Loucy (cell line): ENCODE data around the gene MT1B.
A peak's percentile ranks its signal among the peaks of the same experiment; 100 is the strongest.

Experiments
- H2AFZ ChIP-seq: fragments of 200-600 bp; sonication (generic); 2 replicates; pipeline ENCODE4 v1.6.0; 2016; ENCODE audit warnings: antibody characterized with exemption, mild to moderate bottlenecking, low read length, moderate library complexity
- H3F3A ChIP-seq: fragments of 200-600 bp; 2 replicates; pipeline ENCODE4 v1.6.0; 2016; ENCODE audit warnings: antibody characterized with exemption, low read depth, mild to moderate bottlenecking
- H3K27me3 ChIP-seq: fragments of 200-600 bp; sonication (generic); 2 replicates; pipeline ENCODE4 v1.6.1; 2014; ENCODE audit warnings: low read length, mild to moderate bottlenecking; ENCODE audit not compliant: insufficient read depth, poor library complexity, severe bottlenecking
- H3K36me3 ChIP-seq: fragments of 200-600 bp; sonication (generic); 2 replicates; pipeline ENCODE4 v1.6.1; 2016; ENCODE audit warnings: low read length; ENCODE audit not compliant: insufficient read depth
- H3K4me1 ChIP-seq: fragments of 200-600 bp; sonication (generic); 2 replicates; pipeline ENCODE4 v1.5.1; 2014; ENCODE audit warnings: low read length, mild to moderate bottlenecking; ENCODE audit not compliant: insufficient read depth, poor library complexity, severe bottlenecking
- H3K4me2 ChIP-seq: fragments of 200-600 bp; sonication (generic); 2 replicates; pipeline ENCODE4 v1.6.0; 2014; ENCODE audit warnings: antibody characterized with exemption, low read length, low read depth, mild to moderate bottlenecking; ENCODE audit not compliant: poor library complexity, severe bottlenecking
- H3K4me3 ChIP-seq: fragments of 200-600 bp; sonication (generic); 2 replicates; pipeline ENCODE4 v1.5.1; 2014; ENCODE audit warnings: low read length, mild to moderate bottlenecking, mixed read lengths; ENCODE audit not compliant: poor library complexity, severe bottlenecking
- H3K79me2 ChIP-seq: fragments of 200-600 bp; sonication (generic); 2 replicates; pipeline ENCODE4 v1.6.1; 2014; ENCODE audit warnings: low read length; ENCODE audit not compliant: insufficient read depth
- H3K9ac ChIP-seq: fragments of 200-600 bp; sonication (generic); 2 replicates; pipeline ENCODE4 v1.6.0; 2014; ENCODE audit warnings: mild to moderate bottlenecking, low read depth, low read length, moderate library complexity; ENCODE audit not compliant: poor library complexity, severe bottlenecking
- H3K9me2 ChIP-seq: fragments of 200-600 bp; sonication (generic); replicated peaks from 2 replicates; pipeline ENCODE4 v1.6.1; 2016; ENCODE audit warnings: low read depth, low read length, mixed read lengths
- H3K9me3 ChIP-seq: fragments of 200-600 bp; sonication (generic); 2 replicates; pipeline ENCODE4 v1.6.1; 2014; ENCODE audit warnings: mild to moderate bottlenecking, antibody characterized with exemption, low read length, low read depth; ENCODE audit not compliant: insufficient read depth
- H4K20me1 ChIP-seq: fragments of 200-600 bp; sonication (generic); 2 replicates; pipeline ENCODE4 v1.6.0; 2014; ENCODE audit warnings: antibody characterized with exemption, low read length, mild to moderate bottlenecking; ENCODE audit not compliant: insufficient read depth, poor library complexity, severe bottlenecking
- CTCF ChIP-seq: fragments of 200-600 bp; sonication (generic); conservative IDR thresholded peaks from 2 replicates; pipeline ENCODE4 v1.5.1; 2014; ENCODE audit warnings: mild to moderate bottlenecking, antibody characterized with exemption, low read length
- EZH2phosphoT487 ChIP-seq: fragments of 200-600 bp; IDR thresholded peaks from 2 replicates; pipeline ENCODE4 v1.6.1; 2018; ENCODE audit warnings: antibody characterized with exemption, mild to moderate bottlenecking, moderate library complexity, borderline replicate concordance

The MT1B gene

GRCh38 chr16:56657555-56658326 lies 6.1 kb downstream of the MT1B start, which contains the start of gene MT1F:
TSS of gene MT1F (plus strand) at chr16:56657959. CDS start at chr16:56658059, 100 bp downstream.
- Histone ChIP-seq H3F3A (no peaks in the 10 kb centered on the region), H3K4me2 (peak within 1 kb of the TSS; percentile 86), H3K4me1 (peaks cover 11% of the 10 kb centered on the region), H3K9me3 (no peaks in the 10 kb centered on the region), H3K27me3 (no peaks in the 10 kb centered on the region), H3K9ac (peak within 1 kb of the TSS; percentile 57), H4K20me1 (no peaks in the 10 kb centered on the region), H3K36me3 (no peaks in the 10 kb centered on the region), H3K9me2 (no peaks in the 10 kb centered on the region), H3K4me3 (peak within 1 kb of the TSS; percentile 78), H2AFZ (peak within 1 kb of the TSS; percentile 95), H3K79me2 (no peaks in the 10 kb centered on the region)
- no peak for TF ChIP-seq EZH2phosphoT487
- no peak for TF ChIP-seq CTCF

- no peaks in the 10 kb centered on the region for H3K79me2 ChIP-seq
- no peaks in the 10 kb centered on the region for H3K27me3 ChIP-seq
- H3K4me3 ChIP-seq = peak overlapping the region; percentile 78
- peaks cover 11% of the 10 kb centered on the region for H3K4me1 ChIP-seq
- H3K9me2 ChIP-seq = no peaks in the 10 kb centered on the region
- no peak for TF ChIP-seq EZH2phosphoT487
- TF ChIP-seq CTCF = no peak
- no peaks in the 10 kb centered on the region for H3K36me3 ChIP-seq
- peak overlapping the region; percentile 95 for H2AFZ ChIP-seq
- peak overlapping the region; percentile 57 for H3K9ac ChIP-seq
- no peaks in the 10 kb centered on the region for H3F3A ChIP-seq
- H3K9me3 ChIP-seq = no peaks in the 10 kb centered on the region
- no peaks in the 10 kb centered on the region for H4K20me1 ChIP-seq
- peak overlapping the region; percentile 86 for H3K4me2 ChIP-seq
These were observed 6.7 kb downstream of the MT1B start for GRCh38 chr16:56658327-56658875.

- no peak for TF ChIP-seq CTCF
- no peak for TF ChIP-seq EZH2phosphoT487
- Histone ChIP-seq H3K4me1 (peaks cover 7% of the 10 kb centered on the region), H3K9me2 (no peaks in the 10 kb centered on the region), H3K9ac (no peak overlapping the region), H3K9me3 (no peaks in the 10 kb centered on the region), H3K79me2 (no peaks in the 10 kb centered on the region), H3K4me3 (peak overlapping the region; percentile 38), H2AFZ (no peak overlapping the region; the same call in 1 of the 2 replicates), H3K36me3 (no peaks in the 10 kb centered on the region), H3K27me3 (no peaks in the 10 kb centered on the region), H4K20me1 (no peaks in the 10 kb centered on the region), H3F3A (no peaks in the 10 kb centered on the region), H3K4me2 (peak overlapping the region; percentile 45)
These were observed 11.0 kb downstream of the MT1B start for GRCh38 chr16:56662357-56663354.
